Endothelial cell of umbilical vein (primary cell): Measurements from ENCODE around the gene CDC16.

Experiments used
- FOS ChIP-seq: IDR thresholded peaks from 2 replicates; pipeline ENCODE4 v1.6.1; 2011; ENCODE audit warnings: mild to moderate bottlenecking, low read length, moderate library complexity, borderline replicate concordance; ENCODE audit not compliant: insufficient read depth
- POLR2A ChIP-seq: IDR thresholded peaks from 2 replicates; pipeline ENCODE4 v1.6.1; 2012; ENCODE audit warnings: low read depth, mild to moderate bottlenecking, control low read depth, low read length
- TF ChIP-seq, protein P1 (sequence below), 2 donors: IDR thresholded peaks; 1 replicate in 1 of 2; 2 replicates in 1 of 2; pipeline ENCODE4 v1.5.1; 2011; ENCODE audit warnings: low read length in 2 of 2, mild to moderate bottlenecking in 2 of 2, moderate library complexity in 2 of 2, control low read depth in 1 of 2, inconsistent platforms in 1 of 2, low read depth in 1 of 2; ENCODE audit not compliant: insufficient read depth in 1 of 2; ENCODE audit errors: extremely low read depth in 1 of 2

DNA sequence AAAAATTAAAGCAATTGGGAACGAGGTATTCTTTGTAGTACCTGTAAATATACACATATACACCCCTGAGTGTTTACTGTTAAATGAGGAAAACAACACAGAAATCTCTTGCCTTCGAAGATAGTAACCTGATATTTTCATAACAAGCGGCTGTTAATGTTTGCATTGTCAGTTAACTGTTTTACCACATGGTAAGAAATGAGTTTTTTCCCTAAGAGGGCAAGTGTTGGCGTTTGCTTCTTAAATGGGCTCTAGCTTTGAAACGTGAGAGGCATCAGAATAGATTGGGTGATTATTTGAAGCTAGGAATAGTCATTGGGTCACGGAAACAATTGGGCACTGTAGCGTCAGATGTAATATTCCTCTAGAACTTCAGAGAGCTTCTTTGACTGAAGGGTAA is 24.7 kb downstream of the CDC16 start:
- TF ChIP-seq, protein P1, sequence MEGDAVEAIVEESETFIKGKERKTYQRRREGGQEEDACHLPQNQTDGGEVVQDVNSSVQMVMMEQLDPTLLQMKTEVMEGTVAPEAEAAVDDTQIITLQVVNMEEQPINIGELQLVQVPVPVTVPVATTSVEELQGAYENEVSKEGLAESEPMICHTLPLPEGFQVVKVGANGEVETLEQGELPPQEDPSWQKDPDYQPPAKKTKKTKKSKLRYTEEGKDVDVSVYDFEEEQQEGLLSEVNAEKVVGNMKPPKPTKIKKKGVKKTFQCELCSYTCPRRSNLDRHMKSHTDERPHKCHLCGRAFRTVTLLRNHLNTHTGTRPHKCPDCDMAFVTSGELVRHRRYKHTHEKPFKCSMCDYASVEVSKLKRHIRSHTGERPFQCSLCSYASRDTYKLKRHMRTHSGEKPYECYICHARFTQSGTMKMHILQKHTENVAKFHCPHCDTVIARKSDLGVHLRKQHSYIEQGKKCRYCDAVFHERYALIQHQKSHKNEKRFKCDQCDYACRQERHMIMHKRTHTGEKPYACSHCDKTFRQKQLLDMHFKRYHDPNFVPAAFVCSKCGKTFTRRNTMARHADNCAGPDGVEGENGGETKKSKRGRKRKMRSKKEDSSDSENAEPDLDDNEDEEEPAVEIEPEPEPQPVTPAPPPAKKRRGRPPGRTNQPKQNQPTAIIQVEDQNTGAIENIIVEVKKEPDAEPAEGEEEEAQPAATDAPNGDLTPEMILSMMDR (IDR thresholded peaks at IDR 0.05; ENCODE audit: extremely low read depth in 1 of 2, insufficient read depth in 1 of 2, low read depth in 1 of 2, low read length in 2 of 2), result no peak
- TF ChIP-seq FOS (no peak), POLR2A (no peak)
